ENCODE measurements around the gene VPS13D.

Gene VPS13D

DNA sequence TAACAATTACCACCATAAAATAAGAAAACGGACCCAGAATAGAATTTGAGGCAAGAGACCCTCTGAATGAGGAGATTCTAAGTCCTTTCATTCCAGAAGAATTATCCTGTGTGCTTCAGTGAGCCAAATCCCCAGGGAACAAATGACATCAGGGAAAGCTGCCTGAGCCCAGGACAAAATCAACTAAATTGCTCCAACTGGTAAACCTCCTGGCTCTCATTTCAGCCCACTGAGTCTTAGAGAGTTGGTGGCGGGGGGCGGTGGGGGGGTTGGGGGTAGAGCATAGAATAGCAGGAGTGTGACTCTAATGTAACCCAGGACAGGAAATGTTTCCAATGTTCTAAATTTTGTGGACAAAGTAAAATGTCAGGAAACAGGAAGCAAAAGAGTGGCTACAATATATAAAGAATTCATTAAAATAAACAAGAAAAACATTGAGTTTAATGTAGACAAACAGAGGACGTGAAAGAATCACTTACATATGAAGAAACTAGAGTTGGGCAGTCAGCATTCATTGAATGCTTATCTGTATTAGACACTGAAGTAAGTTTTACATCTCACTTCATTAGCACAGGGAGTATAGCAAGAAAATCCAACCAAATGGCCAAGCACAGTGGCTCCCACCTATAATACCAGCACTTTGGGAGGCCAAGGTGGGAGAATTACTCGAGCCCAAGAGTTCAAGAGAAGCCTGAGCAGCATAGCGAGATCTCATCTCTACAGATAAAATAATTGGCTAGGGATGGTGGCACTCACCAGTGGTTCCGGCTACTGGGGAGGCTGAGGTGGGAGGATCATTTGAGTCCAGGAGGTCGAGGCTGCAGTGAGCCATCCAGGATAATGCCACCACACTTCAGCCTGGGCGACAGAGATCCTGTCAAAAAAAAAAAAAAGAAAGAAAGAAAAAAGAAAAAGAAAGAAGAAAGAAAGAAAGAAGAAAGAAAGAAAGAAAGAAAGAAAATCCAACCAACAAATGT, 313.1 kb downstream of the VPS13D start:
- TF ChIP-seq, protein P1, sequence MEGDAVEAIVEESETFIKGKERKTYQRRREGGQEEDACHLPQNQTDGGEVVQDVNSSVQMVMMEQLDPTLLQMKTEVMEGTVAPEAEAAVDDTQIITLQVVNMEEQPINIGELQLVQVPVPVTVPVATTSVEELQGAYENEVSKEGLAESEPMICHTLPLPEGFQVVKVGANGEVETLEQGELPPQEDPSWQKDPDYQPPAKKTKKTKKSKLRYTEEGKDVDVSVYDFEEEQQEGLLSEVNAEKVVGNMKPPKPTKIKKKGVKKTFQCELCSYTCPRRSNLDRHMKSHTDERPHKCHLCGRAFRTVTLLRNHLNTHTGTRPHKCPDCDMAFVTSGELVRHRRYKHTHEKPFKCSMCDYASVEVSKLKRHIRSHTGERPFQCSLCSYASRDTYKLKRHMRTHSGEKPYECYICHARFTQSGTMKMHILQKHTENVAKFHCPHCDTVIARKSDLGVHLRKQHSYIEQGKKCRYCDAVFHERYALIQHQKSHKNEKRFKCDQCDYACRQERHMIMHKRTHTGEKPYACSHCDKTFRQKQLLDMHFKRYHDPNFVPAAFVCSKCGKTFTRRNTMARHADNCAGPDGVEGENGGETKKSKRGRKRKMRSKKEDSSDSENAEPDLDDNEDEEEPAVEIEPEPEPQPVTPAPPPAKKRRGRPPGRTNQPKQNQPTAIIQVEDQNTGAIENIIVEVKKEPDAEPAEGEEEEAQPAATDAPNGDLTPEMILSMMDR (conservative IDR thresholded peaks at IDR 0.05; ENCODE audit: low read length), result no peak
- no peak overlapping the region for H3K4me3 ChIP-seq (ENCODE audit: low read length)
- DNase-seq (ENCODE audit: low read depth), result no peak

DNA sequence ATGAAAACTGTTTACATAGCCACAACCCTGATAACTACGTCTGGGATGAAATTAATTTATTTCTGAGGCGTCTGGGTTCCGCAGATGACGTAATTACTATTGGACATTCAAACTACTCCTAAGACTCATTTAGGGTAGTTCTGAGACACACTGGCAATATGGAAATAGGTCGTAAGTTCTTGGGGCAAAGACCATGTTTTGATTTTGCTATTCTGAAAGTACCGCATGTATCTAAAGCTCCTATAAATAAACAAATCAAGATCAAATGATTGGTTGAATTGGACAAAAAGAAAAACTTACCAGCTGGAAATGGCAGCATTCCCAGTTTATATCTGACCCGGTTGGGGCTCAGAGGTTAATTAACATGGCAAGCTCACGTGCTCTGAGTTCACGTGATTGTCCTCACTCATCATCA, 313.9 kb downstream of the VPS13D start:
- H3K4me3 ChIP-seq (ENCODE audit: low read length), result no peak overlapping the region
- TF ChIP-seq, protein P1 (conservative IDR thresholded peaks at IDR 0.05; ENCODE audit: low read length), result no peak

DNA sequence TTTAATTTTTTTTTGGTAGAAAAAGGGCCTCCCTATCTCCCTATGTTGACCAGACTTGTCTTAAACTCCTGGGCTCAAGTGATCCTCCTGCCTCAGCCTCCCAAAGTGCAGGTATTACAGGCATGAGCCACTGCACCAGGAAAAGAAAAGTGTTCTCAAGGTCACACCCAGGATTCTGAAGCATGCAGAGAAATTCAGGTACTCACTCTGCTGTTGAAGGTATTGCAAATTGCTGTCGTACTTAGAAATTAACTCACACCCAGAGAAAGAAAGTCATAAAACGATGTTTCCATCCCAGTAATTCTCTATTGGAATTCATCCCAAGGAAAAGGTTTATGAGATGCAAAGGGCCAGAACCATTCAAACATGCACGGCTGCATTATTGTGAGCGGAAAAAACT, 314.5 kb downstream of the VPS13D start:
- TF ChIP-seq, protein P1 (conservative IDR thresholded peaks at IDR 0.05; ENCODE audit: low read length), result no peak
- no peak overlapping the region for H3K4me3 ChIP-seq (ENCODE audit: low read length)
- DNase-seq (ENCODE audit: low read depth), result no peak

More for the DNA sequence above, 313.9 kb downstream of the VPS13D start:
- DNase-seq (ENCODE audit: low read depth), result no peak

DNA sequence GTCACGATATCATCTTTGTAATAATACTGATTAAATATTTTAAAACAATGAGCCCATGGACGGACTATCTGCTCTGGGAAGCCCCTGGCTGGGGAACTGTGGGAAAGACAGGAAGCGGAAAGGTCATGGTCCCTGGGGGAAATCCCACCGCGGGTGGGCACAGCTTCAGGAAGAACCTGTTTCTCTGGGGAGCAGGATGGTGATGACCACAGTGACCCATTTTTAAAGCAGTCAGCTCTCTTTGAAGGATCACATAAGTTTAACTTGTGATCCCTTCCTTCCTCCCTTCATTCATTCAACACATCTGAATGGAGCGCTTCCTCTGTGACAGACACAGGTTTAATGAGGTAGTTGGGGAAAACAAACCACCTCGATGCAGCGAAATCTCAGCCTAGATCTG, 315.2 kb downstream of the VPS13D start:
- TF ChIP-seq, protein P1 (conservative IDR thresholded peaks at IDR 0.05; ENCODE audit: low read length), result no peak
- DNase-seq (ENCODE audit: low read depth), result no peak
- H3K4me3 ChIP-seq (ENCODE audit: low read length), result no peak overlapping the region

DNA sequence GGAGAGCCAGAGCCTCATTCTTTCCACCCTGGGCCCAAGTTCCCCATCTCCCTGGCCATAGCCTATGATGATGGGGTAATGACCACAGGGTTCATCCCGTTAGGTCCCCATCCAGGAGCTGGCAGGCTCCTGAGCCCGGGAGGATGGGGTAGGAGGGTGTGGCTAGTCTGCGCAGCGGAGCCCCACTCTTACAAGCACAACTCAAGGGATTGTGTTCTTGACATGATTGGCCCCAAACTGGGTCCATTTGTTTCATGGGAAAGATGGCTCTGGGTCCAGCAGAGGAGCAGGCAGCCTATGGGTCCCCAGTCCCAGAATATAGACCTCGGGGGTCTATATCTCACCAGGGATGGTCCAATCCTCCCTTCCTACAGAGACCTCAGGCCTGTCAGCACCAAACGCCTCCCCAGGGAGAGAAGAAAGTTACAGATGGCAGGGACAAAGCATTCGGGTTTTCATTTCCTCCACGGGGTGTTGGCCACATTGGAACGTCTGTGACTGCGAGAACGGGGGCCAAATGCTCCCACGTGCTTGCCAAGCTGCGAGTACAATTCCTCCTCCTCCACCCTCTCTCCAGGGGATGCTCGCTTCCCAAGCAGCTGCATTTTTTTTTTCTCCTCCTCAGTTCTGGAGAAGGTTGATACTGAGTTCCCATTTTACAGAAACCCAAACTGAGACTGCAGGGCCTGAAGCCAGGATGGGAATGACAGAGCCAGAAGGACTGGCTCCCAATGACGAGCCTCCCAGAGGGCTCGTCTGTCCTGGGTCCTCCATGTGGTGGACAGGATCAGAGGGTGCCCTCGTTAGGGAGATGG, 317.1 kb downstream of the VPS13D start:
- peak; percentile 50 for DNase-seq (ENCODE audit: low read depth)
- no peak overlapping the region for H3K4me3 ChIP-seq (ENCODE audit: low read length)
- TF ChIP-seq, protein P1 (conservative IDR thresholded peaks at IDR 0.05; ENCODE audit: low read length), result no peak

DNA sequence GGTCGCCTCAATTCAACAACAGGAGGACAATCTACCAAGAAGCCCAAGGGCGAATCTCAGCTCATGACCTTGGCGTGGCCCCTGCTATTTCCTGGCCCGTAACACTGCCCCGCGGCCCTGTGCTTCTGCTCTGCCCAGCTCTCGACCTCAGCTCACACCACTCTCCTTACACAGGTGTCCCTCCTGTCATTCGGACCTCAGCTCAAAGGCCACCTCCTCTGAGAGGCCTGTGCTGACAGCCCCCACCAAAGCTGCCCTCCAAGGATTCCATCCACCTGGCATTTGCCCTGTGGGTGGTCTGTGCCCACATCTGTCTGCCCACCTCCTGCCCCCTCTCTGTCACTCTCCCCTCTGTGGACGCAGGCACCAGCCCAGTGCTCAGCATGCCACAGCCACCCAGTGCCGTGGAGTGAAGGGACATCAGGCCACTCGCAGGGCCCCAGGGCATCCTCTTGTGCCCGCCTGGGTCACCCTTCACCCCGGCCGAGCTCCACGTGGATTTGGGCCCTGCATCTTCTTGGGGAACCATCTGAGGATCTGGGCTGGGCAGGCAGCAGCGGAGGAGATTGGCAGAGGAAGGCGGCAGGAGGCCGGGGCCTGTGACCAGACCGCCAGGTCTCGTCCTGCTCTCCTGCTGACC, 317.9 kb downstream of the VPS13D start:
- DNase-seq (ENCODE audit: low read depth), result no peak
- no peak overlapping the region for H3K4me3 ChIP-seq (ENCODE audit: low read length)
- TF ChIP-seq, protein P1 (conservative IDR thresholded peaks at IDR 0.05; ENCODE audit: low read length), result no peak

Data from AG10803 (cell line).